IPS-18a (cell line): ENCODE results near the gene TRIM47.

ENCODE experiments used
- H3K27ac ChIP-seq: one replicate; pipeline ENCODE4 v1.5.1; 2013; ENCODE audit warnings: low read length
- H3K27me3 ChIP-seq: one replicate; pipeline ENCODE4 v1.6.1; 2013; ENCODE audit warnings: mild to moderate bottlenecking, low read length; ENCODE audit not compliant: control insufficient read depth, insufficient read depth
- H3K36me3 ChIP-seq: one replicate; pipeline ENCODE4 v1.6.1; 2013; ENCODE audit warnings: low read depth, low read length; ENCODE audit not compliant: control insufficient read depth
- H3K4me1 ChIP-seq: one replicate; pipeline ENCODE4 v1.6.1; 2013; ENCODE audit warnings: low read depth, low read length; ENCODE audit not compliant: control insufficient read depth
- H3K4me3 ChIP-seq: one replicate; pipeline ENCODE4 v1.5.1; 2013; ENCODE audit warnings: low read length
- H3K9ac ChIP-seq: one replicate; pipeline ENCODE4 v1.6.1; 2013; ENCODE audit warnings: mild to moderate bottlenecking, low read length, moderate library complexity
- H3K9me3 ChIP-seq: one replicate; pipeline ENCODE4 v1.6.1; 2013; ENCODE audit warnings: low read depth, low read length; ENCODE audit not compliant: control insufficient read depth

TRIM47 gene

GRCh38 chr17:75828076-75828400 lies 50.3 kb downstream of the TRIM47 start:
- Histone ChIP-seq H3K4me3 (peak overlapping the region; percentile 53), H3K27me3 (no peaks in the 10 kb centered on the region), H3K4me1 (peaks cover 17% of the 10 kb centered on the region), H3K9me3 (no peaks in the 10 kb centered on the region), H3K9ac (peak overlapping the region; percentile 43), H3K36me3 (peaks cover 15% of the 10 kb centered on the region), H3K27ac (peak overlapping the region; percentile 32)

GRCh38 chr17:75827308-75828075 lies 50.9 kb downstream of the TRIM47 start:
- peaks cover 16% of the 10 kb centered on the region for H3K4me1 ChIP-seq
- H3K27me3 ChIP-seq: no peaks in the 10 kb centered on the region
- peaks cover 20% of the 10 kb centered on the region for H3K36me3 ChIP-seq
- peak overlapping the region; percentile 53 for H3K4me3 ChIP-seq
- H3K9ac ChIP-seq: peak overlapping the region; percentile 43
- H3K9me3 ChIP-seq: no peaks in the 10 kb centered on the region
- H3K27ac ChIP-seq: peak overlapping the region; percentile 32

- no peaks in the 10 kb centered on the region for H3K9me3 ChIP-seq
- H3K4me3 ChIP-seq: no peak overlapping the region
- H3K27ac ChIP-seq: no peak overlapping the region
- H3K36me3 ChIP-seq: peaks cover 28% of the 10 kb centered on the region
- H3K4me1 ChIP-seq: peaks cover 12% of the 10 kb centered on the region
- H3K27me3 ChIP-seq: no peaks in the 10 kb centered on the region
- H3K9ac ChIP-seq: peak overlapping the region; percentile 39
These were observed 51.6 kb downstream of the TRIM47 start for GRCh38 chr17:75826561-75827307.

GRCh38 chr17:75825748-75826370 lies 52.5 kb downstream of the TRIM47 start:
- H3K9me3 ChIP-seq: no peaks in the 10 kb centered on the region
- no peak overlapping the region for H3K9ac ChIP-seq
- peaks cover 12% of the 10 kb centered on the region for H3K4me1 ChIP-seq
- no peaks in the 10 kb centered on the region for H3K27me3 ChIP-seq
- H3K36me3 ChIP-seq: peaks cover 37% of the 10 kb centered on the region
- H3K27ac ChIP-seq: no peak overlapping the region
- no peak overlapping the region for H3K4me3 ChIP-seq

GRCh38 chr17:75825149-75825552 lies 53.2 kb downstream of the TRIM47 start:
- Histone ChIP-seq H3K9me3 (no peaks in the 10 kb centered on the region), H3K36me3 (peaks cover 40% of the 10 kb centered on the region)

GRCh38 chr17:75824666-75825065 lies 53.7 kb downstream of the TRIM47 start:
- Histone ChIP-seq H3K4me1 (peaks cover 6% of the 10 kb centered on the region), H3K36me3 (peaks cover 44% of the 10 kb centered on the region), H3K27ac (no peak overlapping the region), H3K27me3 (no peaks in the 10 kb centered on the region), H3K9me3 (no peaks in the 10 kb centered on the region), H3K4me3 (no peak overlapping the region), H3K9ac (no peak overlapping the region)

More at GRCh38 chr17:75825149-75825552, 53.2 kb downstream of the TRIM47 start:
- no peak overlapping the region for H3K4me3 ChIP-seq
- H3K27me3 ChIP-seq: no peaks in the 10 kb centered on the region
- H3K27ac ChIP-seq: no peak overlapping the region
- H3K9ac ChIP-seq: no peak overlapping the region
- H3K4me1 ChIP-seq: peaks cover 6% of the 10 kb centered on the region
